T-helper 2 cell treated with Interferon-gamma antibody and Interleukin-4, amounts not matched to agents 100 ng/mL and 5 ng/mL, for 36 hours (primary cell): ENCODE data around the gene TPCN2. TPM values are rescaled to one million over a fixed set of nuclear protein-coding genes. Genes with fewer than 3 reads are reported as not detected.

Experiments used
- intact Hi-C: fragments of 100-400 bp; cut with micrococcal nuclease; formaldehyde crosslinking; loops from one replicate; pipeline ENCODE4 v1.15.1; 2023
- total RNA-seq: library from RNA; stranded (reverse); gene quantifications from 2 replicates; pipeline ENCODE4 v1.2.3, GENCODE V29; 2022

TPCN2 gene
- total RNA-seq, 1 donor from 2014 or later, result 23.3 TPM

DNA sequence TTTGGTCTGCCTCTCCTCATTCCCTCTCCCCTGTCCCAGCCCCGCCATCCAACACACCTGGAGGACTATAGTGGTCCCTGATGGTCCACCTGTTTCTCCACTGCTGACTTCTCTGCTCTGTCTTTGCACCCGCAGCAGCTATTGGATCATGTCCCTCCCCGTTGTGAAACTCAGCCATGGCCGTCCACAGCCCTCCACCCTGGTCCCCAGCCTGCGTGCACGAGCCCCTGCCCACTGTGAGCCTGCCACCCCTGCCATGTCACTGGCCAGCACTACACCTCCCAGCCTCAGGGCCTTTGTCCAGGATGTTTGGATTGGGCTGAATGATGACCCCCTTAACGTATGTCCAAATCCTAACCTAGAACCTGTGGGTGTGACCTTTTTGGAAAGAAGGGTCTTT lies 59.3 kb downstream of the TPCN2 start:
- intact Hi-C loops, result no loop called here

DNA sequence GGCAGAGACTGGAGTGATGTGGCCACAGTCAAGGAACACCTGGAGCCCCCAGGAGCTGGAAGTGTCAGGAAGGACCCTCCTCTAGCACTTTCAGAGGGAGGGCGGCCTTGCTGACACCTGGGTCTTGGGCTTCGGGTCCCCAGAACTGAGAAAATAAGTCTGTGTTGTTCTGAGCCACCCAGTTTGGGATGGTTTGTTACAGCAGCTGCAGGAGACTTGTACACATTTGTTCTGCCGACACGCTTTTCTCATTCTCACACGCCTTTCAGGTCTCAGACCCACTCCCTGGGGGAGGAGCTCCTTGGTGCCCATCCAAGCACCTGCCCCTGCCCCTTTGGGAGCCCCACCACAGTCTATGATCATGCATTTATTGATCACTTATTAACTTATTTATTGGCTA lies 59.8 kb downstream of the TPCN2 start:
- intact Hi-C loops, result no loop called here

DNA sequence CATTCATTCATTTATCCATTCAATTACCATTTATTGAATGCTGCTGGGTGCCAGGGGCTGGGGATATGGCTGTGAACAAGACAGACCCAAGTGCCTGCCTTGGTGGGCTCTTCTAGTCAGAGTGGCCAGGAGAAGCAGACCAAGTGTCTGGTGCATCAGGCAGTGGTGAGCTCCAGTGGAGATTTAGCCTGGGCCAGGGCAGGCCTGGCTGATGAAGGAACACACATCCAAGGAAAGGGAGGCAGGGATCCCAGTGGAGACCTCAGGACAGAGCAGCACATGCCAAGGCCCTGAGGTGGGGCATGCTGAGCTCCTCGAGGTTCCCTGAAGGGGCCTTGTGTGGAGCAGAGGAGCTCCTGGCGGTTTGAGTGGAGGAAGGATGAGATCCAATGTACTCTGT lies 60.4 kb downstream of the TPCN2 start:
- intact Hi-C loops, result no loop called here

DNA sequence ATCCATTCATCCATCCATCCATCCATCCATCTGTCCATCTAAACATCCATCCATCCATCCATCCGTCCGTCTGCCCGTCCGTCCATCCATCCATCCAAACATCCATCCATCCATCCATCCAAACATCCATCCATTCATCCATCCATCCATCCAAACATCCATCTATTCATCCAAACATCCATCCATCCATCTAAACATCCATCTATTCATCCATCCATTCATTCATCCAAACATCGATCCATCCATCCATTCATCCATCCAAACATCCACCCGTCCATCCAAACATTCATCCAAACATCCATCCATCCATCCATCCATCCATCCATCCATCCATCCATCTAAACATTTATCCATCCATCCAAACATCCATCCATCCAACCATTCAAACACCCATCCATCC lies 61.7 kb downstream of the TPCN2 start:
- intact Hi-C loops, result no loop called here

DNA sequence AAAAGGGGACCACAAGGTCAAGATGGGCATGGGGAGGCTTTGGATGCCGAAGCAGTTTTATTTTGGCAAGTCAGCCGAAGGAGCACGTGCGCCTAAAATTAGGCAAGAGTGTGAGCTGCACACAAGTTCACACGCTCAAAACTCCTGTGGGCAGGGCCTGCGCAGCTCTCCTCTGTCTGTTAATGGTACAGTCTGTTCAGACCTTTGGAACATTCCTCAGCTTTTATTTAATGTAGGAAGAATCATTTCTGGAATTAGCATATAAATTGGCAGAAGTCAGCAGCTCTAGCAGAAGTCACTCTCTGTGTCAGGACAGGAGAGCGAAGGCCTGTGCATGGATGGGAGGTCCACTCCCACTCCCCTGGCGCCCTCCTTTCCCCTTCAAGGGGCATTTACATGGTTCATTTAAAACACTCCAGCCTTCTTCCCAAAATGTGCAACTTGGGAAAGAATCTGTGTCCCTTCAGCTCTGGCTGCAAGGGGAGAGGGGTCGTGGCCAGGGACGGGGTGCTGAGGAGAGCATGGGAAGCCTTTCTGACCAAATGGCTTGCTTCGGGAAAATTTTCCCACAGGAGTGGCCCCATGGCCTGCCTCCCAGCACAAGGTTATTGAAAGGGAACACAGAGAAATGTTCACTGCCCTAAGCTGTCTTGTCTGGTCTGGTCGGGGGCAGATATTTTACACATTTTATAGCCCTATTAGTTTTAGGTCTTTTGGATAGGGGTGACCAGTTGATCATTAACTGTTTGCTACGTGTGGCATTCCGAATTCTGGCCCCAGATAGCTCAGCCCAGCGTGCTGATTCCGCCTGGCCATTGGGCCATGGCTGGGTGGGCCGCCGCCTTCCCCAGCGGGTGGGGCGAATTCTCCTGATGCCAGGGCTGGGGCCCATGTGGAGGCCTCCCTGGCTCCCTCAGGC lies 63.2 kb downstream of the TPCN2 start:
- intact Hi-C loops, result no loop called here

DNA sequence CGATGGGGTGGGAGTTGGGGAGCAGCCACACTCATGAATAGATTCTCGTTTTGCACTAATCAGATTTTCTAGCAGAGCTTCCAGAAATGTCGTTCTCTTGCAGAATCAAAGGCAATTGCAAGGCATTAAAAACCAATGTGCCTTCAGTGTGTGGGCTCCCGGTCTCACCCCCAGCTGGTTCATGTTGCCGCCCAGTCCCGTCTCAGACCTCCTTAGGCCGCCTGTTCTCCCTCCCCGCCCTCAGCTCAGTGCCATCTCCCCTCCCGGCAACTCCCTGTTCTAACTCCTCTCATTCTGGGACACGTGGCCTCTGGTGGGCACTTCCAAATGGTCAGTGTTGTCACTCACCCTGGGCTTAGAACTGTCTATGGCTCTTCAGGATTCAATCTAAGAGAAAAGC lies 64.5 kb downstream of the TPCN2 start:
- intact Hi-C loops, result no loop called here

DNA sequence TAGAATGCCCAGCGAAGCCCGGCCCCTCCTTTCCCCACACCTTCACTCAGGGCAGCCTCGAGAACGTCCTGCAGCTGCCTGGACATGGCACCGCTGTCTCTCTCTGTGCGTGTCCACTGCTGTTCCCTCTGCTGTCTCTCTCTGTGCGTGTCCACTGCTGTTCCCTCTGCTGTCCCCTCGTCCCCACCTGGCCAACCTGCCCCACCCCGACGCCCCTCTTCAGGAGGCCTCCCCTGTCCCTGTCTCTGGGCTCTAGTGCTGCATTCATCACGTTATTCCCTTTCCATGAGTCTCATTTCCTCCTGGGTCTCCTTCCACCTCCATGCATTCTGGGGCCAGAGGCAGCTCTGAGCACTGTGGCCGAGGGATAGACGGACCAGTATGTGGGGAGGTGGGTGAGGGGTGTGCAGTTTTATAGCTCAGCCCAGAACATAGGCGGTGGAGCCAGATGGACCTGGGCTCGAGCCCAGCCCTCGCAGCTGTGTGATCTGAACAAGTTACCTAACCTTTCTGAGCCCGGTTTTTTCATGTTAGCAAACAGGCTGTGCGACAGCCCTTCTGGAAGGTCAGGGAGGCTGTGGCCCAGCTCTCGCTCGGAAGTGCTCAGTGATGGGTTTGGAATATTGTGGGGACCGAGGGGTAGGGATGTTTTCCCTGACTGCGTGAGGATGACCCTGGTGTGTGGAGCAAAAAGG lies 65.1 kb downstream of the TPCN2 start:
- intact Hi-C loops, result no loop called here

DNA sequence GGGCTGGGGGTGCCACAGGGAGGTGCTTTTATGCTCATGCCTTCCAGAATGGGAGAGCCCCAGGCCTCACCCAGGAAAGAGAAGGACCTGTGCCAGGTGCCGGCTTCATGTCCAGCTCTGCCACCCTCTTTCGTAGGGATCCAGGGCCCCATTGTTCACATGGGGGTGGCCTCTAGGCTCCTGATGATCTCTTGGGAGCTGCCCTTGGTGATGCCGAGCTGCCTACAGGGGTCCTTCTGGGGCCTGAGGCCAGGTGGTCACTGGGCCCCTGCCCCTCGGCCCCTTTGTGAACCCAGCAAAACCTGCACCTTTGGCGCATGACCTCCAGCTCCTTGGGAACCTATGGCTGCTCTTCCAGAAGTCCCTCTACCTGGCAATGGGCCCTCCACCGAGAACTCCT lies 65.6 kb downstream of the TPCN2 start:
- intact Hi-C loops, result no loop called here

DNA sequence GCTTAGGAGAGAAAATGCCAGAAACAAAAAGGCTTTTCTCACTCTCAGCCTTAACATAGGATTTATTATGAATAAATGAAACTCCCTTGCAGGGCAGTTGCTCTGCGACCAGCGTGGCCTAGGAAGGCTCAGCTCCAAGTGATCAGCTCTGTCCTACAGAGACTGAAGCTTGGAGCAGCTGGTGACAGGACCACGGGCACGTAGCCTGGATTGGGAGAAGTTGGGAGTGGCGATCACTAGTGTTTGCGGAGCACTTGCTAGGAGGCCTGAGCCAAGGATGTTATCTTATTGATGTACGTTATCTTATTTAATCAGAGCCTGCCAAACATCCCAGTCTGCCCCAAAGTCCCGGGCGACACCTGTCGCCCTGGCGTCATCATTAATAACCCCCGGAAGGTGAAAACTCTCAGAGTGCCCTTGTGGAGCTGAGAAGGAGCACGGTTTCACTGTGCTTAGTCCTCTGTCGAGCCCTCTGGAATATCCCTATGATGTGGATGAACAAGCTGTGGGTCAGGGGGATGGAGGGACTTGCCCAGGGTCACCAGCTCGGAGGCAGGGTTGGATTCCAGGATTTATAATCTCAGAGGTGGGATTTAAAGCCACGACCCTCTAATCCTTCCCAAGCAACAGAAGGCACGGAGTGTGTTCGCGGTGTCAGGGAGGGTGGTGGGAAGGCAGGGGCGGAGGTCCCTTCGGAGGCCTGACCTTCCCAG lies 66.2 kb downstream of the TPCN2 start:
- intact Hi-C loops, result no loop called here

DNA sequence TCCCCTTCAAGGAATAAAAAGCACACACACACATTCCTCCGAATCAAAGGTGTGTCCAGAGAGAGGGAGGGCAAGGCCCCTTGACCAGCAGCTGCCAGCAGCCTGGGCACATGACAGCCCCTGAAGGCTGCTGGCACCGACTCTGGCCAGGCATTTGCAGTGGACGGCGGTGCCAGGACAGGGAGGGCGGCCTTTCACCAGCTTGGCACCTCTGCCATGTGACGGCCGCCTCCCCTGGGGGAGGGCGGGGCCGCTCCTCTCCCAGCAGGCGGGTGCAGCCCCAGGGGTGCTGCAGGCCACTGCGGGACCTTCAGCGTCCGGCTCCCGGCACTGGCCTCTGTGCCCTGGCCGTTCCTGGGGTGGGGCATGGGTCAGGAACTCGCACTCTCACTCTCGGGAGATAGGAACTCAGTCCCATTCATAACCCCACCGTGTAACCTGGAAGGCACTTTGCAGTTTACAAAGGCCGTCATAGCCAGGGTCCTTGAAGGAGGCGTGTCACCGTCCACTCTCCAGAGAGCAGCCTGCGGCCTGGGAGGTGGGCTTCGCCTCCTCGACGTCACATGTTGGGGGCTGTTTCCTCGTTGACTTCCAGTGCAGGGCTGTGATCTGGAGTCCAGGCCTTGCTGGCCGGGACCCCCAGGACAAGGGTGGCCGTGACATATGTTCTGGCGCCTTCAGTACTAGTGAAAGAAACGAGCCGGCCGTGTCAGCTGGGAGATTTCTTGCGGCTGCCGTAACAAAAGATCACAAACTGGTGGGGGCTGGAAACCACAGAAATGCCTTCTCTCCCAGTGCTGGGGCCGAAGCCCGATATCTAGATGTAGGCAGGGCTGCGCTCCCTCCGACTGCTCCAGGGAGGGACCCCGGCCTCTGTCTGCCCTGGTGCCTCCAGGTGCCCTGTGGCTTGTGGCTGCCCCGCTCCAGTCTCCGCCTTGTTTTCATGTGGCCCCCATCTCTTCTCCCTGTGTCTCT lies 67.1 kb downstream of the TPCN2 start:
- intact Hi-C loops, result no loop called here

DNA sequence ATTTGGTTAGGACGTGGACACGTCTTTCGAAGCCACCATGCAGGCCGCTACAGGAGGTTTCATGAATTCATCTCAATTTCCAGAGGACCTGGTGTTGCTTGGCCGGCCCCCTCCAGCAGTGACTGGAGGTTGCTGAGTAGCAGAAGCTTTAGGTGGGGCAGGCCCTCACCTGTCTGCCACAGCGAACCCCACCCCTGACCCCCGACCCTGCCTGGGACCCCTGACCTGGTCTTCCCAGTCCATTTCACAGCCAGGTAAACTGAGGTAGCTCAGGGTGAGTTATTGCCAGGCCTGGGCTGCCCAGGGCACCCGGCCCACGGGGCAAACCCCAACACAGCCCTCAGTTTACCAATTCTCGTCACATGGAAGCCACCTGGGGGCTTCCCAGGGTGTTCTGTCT lies 67.9 kb downstream of the TPCN2 start:
- intact Hi-C loops, result no loop called here

DNA sequence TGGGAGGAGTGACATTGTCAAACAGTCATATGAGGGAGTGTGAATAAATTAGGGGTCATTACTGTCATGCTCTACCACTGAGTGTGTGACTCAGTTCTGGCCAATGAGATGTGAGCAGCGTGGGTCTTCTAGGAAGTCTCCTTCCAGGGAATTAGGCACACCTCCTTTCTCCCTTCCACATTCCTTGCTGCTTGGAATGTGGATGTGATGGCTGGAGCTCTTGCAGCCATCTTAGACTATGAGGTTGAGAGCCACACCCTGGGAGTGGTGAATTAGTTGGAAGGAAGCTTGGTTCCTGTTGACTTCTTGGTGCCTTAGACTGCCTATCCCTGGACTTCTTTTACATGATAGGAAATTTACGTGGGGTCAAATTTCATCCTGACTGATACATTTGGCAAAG lies 70.5 kb downstream of the TPCN2 start:
- intact Hi-C loops, result no loop called here

DNA sequence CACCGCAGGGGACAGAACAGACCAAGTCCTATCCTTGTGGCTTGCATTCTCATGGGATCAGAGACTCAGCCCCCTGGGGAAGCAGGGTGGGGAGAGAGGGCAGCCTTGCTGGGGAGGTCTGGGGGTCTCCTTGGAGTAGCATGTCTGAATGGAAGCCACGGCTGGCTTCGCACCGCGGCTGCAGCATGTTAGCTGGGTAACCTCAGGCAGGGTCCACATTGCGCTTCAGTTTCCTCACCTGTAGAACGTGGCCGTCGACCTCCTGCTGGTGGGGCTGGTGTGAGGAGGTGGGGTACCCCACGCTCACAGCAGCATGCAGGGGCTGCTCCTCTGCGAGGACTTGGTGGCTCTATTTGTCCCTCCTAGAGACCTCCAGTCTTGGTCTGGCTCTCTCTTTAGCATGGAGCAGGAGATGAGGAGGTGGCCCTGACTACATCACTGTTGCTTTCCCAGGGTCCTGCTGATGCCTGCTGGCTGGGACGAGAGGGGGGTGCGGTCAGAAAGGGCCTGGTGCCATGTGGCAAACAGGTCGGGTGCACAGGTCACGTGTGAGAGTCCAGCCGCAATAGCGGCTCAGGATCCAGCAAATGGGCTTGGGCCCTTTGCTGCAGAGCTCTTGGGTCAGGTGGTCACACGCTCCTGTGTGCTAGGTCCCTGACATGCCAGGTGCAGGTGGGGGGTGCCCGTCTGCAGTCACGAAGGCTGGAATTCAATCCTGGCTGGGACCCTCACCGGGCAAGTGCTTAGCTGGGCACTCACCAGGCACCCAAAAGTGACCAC lies 71.6 kb downstream of the TPCN2 start:
- intact Hi-C loops, result no loop called here

DNA sequence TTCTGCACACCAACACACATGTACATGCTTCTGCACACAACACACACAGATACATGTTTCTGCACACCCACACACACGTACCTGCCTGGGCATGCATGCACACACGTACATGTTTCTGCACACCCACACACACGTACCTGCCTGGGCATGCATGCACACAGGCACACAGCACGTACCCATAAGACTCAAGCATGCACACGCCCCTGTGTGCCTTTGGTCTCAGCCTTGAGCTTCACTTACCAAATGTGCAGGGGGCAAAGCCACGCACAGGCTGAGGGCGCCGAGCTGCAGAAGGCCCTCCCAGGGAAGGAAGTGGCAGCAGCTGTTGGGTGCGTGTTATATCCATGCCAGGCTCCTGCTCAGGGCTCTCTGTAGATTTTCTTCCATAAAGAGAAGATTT lies 72.3 kb downstream of the TPCN2 start:
- intact Hi-C loops, result no loop called here

DNA sequence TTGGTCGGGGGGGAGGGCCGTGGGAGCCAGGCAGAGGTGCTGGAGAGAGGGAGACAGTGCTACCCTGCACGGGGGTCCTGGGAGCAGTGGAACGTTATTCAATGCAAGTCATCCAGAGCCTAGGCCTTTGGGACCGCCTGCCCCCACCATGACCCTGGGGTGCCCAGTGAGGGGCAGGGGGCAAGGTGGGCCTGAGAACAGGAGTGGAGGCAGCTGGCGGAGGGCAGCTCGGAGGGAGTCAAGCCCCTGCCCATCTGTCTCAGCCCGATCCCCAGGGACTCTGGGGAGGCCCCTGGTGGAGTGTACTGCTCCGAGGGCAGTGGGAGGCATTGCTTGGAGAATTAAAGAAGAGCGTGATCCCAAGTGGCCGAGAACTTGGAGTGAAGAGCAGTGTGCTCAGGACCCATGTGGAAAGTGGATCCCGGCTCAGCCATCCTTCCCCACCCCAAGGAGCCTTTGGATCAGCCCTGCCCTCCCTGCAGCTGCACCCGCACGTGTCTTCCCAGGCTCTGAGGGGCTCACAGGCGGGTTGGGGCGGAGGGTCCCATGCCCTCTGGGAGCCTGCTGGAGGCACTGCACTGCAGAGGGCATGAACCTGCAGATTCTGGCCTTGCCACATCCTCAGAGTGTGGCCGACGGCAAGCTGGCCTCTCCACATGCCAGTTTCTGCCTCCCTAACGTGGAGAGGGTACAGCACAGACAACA lies 73.0 kb downstream of the TPCN2 start:
- intact Hi-C loops, result loop anchor here (2.0 kb wide), 1 partner anchor 45 kb away; no protein-coding TSS in a partner anchor

DNA sequence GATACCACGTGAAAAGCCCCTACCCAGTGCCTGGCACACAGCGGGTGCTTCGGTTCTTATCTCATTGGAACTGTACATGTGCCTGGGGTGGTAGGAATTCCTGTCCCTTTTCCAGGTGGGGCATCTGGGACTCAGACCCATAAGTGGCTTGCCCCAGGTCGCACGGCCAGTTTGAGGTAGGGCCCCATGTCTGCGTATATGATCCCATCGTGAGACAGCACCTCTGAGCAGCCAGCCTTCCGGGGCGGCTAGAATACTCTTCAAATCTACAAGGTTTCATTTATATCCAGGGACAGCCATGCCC lies 73.5 kb downstream of the TPCN2 start:
- intact Hi-C loops, result loop anchor here (2.0 kb wide), 1 partner anchor 45 kb away; no protein-coding TSS in a partner anchor

DNA sequence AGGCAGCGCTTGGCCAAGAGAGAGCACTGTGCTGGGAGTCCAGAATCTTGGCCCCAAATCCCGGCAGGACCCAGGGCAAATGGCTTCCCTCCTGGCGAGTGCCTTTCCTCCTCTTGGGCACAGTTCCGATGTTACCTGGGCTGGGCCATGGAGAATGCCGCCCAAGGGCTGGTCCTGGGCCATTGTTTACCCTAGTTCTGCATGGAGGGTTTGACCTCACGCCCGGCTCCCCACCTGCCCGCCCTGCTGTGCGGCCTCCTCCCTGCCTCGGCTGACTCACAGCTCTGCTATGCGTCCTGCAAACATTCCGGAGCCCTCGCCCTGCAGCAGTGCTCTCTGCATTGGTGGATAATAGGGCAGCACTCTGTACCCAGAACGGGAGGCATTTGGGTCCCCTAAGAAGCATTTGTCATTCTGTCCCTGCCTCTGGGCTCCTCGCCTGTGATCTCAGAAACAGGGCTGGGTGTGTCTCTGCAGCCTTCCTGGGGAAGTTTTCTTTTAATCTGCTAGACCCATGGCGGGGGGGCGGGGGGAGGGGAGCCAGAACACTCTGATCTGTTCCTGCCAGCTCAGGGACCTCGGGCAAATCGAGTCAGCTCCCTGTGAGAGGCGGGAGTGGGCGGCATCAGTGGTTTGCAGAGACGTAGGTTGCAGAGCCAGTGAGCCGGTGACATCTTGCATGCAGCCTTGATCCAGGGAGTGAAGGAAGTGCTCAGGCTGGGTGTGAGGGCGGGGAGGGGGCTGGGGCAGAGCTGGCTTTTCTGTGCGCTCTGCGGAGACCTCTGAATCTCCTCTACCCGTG lies 74.1 kb downstream of the TPCN2 start:
- intact Hi-C loops, result loop anchor here (2.0 kb wide), 1 partner anchor 44 kb away; no protein-coding TSS in a partner anchor
